GM19397 (cell line): ENCODE results near the gene KIAA1671.
"Not testable (repeated sequence)": the region's sequence is repeated elsewhere in the genome, so short reads cannot be mapped to it uniquely, and the experiment has no call there.

ENCODE experiments used
- ATAC-seq: cut with Tn5 transposase; IDR thresholded peaks from one replicate; pipeline ENCODE4 v1.9.1; 2021; ENCODE audit warnings: mild to moderate bottlenecking, moderate library complexity; ENCODE audit not compliant: unreplicated experiment

KIAA1671 gene

GRCh38 chr22:24951942-24952836 is at the start of gene KIAA1671:
Gene KIAA1671 (plus strand): TSS chr22:24952716. CDS start chr22:25028000, 75,284 bp downstream.
- peak; percentile 73 for ATAC-seq

DNA sequence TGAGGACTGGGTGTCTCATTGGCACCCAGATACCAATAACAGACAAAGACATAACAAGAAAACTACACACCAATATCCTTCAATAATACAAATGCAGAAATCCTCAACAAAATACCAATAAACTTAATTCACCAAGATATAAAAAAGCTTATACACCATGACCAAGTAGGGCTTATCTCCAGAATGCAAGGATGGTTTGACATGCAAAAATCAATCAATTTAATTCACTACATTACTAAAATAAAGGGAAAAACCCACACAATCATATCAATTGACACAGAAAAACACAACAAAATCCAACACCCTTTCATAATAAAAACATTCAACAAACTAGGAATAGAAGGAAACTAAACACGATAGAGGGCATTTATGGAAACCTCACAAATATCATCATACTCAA is 46.6 kb upstream of the KIAA1671 start:
- ATAC-seq = no peak

DNA sequence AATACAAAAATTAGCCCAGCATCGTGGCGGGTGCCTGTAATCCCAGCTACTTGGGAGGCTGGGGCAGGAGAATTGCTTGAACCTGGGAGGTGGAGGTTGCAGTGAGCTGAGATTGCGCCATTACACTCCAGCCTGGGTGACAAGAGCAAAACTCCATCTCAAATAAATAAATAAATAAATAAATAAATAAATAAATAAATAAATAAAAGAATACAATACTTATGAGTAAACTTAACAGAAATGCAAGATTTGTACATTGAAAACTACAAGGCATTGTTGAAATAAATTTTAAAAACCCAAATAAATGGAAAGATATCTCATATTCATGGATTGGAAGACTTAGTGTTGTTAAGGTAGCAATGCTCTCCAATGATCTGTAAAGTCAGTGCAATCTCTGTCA is 45.4 kb upstream of the KIAA1671 start:
- not testable (repeated sequence) for ATAC-seq

DNA sequence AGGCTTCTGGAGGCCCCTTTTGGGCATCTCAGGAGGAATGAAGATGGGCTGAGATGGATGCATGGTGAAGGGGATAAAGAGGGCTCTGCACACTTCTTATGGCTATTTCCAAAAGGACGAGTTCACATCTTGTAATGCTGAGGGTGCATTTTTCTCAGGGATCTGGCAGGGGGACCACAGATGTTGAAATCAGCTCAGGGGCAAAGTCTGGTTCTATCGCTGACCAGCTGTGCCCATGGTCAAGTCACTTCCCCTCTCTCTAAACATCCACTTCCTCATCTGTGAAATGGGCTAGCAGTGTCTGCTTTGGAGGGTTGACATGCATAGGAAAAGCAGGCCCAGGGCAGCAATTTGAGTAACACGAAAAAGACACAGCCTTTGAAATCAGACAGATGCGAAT is 32.5 kb upstream of the KIAA1671 start:
- no peak for ATAC-seq

DNA sequence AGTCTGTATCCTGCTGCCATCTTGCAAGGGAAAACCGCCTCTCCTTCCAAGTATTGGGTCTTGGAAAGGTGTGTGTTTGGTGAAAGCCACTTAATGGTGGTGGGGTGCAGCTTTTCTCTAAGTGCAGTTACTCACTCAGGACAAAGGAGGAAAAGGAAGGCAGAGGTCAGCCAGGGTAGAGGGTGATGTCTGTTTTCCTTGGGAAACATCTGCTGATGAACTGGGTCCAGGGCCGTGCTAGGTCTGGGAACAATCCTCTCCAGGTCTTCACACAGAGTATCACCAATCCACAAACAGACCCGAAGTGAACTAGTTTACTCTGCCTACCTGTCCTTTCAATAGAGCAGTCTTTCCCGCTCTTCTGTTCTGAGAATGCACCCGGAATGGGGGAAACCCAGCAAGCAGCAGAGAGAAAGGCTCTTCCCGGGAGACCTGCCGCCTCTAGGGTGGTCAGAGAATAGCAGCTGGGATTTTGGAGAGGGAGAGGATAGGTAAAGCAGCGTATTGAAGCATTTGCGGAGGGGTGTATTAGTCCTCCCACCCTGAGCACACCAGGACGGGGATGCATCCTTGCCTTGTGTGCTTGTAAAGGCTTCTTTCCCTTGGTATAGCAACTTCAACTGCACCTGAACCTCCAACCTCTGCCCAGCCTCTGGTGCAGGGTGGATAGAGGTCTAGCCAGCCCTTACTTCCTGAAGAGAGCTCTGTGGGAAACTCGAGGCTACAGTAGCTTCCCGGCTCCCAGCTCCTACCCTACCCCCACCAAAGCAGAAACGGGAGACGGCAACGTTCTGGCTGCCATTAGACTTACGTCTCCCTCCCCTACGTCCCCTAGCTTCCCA is 26.7 kb upstream of the KIAA1671 start:
- no peak for ATAC-seq

- no peak for ATAC-seq
Observed at GRCh38 chr22:24926428-24926725, 26.1 kb upstream of the KIAA1671 start.

- no peak for ATAC-seq
Observed at GRCh38 chr22:24926849-24927579, 25.5 kb upstream of the KIAA1671 start.

DNA sequence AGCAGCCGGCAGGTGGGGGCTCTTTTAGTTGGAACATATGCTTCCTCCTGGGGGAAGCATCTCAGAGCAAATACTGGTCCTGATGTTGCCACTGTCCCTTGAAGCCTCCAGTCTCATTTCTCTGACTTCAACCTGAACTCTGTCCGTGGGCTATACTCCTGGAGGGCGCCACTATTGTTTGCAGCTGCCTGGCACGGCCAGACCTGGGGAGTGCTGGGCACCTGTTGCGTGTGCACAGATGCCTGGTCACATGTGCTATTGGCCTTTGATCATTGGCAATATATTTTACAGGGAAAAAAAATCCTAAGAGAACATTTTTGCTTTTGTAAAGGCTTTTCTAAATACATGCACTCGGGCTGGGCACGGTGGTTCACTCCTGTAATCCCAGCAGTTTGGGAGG is 24.2 kb upstream of the KIAA1671 start:
- ATAC-seq = no peak

DNA sequence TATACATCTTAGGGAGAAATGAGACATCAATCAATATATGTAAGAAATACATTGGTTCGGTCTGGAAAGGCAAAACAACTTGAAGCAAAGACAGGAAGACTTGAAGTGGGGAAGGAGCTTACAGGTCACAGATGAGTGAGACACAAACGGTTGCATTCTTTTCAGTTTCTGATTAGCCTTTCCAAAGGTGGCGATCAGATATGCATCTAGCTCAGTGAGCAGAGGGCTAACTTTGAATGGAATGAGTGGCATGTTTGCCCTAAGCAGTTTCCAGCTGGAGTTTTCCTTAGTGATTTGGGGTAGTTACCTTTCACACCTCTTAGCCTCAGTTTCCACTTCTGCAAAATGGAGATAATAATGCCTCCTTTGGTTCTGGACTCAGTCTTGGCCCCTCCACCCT is 21.8 kb upstream of the KIAA1671 start:
- ATAC-seq = no peak

- no peak for ATAC-seq
Observed at GRCh38 chr22:24935771-24936483, 16.6 kb upstream of the KIAA1671 start.

DNA sequence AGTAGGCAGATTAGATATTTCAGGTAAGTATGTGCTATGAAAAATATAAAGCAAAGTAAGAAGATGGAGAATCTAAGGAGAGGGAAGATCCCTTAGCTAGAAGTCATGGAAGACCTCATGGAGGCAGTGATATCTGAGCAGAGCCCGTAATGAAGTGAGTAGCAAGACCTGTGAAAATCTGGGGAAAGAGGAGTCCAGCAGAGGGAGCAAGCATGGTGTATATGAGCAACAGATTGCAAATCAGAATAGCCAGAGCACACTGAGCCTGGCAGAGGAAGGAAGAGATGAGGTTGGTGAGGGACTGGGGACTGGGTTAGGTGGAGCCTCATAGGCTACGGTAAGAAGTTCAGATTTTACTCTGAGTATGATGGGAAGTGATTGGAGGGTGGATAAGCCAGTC is 15.4 kb upstream of the KIAA1671 start:
- no peak for ATAC-seq

DNA sequence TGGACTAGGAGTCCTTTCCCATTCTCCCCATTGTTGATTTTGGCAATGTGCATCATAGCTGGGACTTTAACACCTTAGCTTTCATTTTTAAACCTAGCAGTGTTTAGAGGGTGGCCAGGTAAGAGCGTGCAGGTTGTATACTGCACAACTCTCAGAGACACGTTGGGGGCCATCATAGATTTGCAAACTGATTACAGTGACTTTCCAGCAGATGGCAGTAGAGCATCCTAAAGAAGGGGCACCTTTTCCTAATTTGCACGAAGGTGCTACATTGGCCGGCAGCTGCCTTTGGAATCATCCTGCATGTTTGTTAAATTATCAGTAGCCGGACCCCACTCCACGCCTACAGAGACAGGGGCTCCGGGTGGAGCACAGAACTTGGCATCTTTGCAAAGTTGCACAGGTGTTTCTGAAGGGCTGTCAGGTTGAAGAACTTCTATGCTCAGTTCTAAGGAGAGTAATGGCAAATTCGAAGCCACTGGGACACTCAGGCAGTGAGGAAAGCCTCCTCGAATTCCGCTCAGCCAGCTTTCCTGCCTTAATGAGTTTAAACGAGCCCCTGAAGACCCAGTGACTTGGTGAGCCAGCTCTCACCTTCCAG is 13.7 kb upstream of the KIAA1671 start:
- ATAC-seq = no peak

DNA sequence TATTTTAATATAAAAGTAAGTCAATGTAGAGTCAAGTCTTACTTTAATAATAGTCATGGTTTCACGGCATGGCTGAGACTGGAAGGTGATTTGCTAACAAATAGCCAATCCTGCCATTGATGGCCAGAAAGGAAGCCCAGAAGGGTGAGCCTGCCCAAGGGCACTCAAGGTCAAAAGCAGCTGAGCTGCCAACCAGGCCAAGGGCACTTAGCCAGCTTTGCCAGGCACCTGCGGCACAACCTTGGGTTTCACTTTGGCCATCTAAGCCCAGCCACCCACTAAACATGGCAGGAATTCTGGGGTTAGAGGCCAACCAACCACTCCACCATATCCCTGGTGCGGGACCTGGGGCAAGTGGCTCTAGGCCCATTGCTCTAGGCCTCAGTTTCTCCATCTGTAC is 10.2 kb upstream of the KIAA1671 start:
- ATAC-seq = no peak

- no peak for ATAC-seq
Observed at GRCh38 chr22:24944217-24944937, 8.1 kb upstream of the KIAA1671 start.

- ATAC-seq = no peak
Observed at GRCh38 chr22:24945430-24945829, 7.1 kb upstream of the KIAA1671 start.

DNA sequence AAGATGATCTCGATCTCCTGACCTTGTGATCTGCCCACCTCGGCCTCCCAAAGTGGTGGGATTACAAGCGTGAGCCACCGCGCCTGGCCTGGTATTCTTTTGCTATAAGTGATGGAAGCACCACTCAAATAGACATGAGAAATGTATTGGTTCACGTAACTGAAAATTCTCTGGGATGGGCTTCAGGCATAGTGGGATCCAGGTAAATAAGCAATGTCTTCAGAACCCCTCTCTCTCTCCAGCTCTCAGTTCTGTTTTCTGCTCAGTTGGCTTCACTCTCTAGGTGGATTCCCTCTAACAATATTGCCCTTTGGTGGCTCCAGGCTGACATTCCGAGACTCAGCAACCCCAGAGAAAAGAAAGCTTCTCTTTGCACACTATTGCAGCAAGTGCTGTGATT is 5.1 kb upstream of the KIAA1671 start:
- no peak for ATAC-seq

GRCh38 chr22:24947881-24948280 is 4.6 kb upstream of the KIAA1671 start:
- no peak for ATAC-seq

DNA sequence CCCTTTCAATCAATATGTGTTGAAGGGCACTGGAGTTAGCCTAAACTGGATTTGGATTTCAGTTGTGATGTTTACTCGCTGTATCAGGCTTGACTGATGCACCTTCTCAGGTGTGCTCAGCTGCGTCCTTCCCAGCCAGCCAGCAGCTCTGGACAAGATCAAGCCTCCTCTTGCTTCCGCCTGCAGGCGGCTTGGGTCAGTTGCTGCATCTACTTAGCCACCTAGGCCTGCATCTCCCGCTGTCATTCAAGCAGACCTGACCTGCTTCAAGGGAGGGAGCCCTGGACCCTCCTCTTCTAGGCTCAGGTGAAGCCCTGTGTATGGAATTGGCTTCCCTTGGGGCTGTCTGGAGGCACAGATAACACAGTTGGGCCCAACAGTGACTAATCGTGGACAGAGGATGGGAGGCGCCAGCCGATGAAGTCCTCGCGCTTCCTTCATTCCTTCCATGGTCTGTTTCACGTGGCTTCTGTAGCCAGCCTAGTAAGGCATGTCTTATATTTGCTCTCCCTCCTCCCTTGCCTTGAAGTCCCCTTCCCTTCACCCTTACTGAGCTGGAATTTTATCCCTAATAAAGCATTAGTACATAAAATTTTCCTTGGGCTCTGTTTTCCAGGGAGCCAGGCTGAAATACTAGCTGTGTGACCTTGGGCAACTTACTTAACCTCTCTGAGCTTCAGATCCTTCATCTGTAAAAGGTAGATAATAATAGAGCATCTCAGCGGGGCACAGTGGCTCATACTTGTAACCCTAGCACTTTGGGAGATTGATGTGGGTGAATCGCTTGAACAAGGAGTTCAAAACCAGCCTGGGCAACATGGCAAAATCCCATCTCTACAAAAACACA is 3.9 kb upstream of the KIAA1671 start:
- ATAC-seq = no peak
